22Rv1 (cell line): ENCODE data around the gene FMO3.

ENCODE experiments used
- H3K27ac ChIP-seq: fragments of 450-650 bp; 2 replicates; pipeline ENCODE4 v1.5.1; 2017
- CTCF ChIP-seq: fragments of 450-650 bp; IDR thresholded peaks from 2 replicates; pipeline ENCODE4 v1.5.1; 2017; ENCODE audit warnings: mild to moderate bottlenecking
- ZFX ChIP-seq: fragments of 450-650 bp; IDR thresholded peaks from 2 replicates; pipeline ENCODE4 v1.6.1; 2017; ENCODE audit warnings: antibody characterized with exemption, borderline replicate concordance

The FMO3 gene

GRCh38 chr1:171140956-171141687, 50.4 kb downstream of the FMO3 start:
- no peak overlapping the region for H3K27ac ChIP-seq
- no peak for TF ChIP-seq CTCF
- no peak for TF ChIP-seq ZFX

GRCh38 chr1:171141688-171142415, 51.1 kb downstream of the FMO3 start:
- no peak; the same call in 1 of the 2 replicates for TF ChIP-seq CTCF
- no peak for TF ChIP-seq ZFX

GRCh38 chr1:171142416-171143385, 52.0 kb downstream of the FMO3 start:
- TF ChIP-seq CTCF: no peak
- no peak for TF ChIP-seq ZFX
- no peak overlapping the region for H3K27ac ChIP-seq

More at GRCh38 chr1:171141688-171142415, 51.1 kb downstream of the FMO3 start:
- H3K27ac ChIP-seq: no peak overlapping the region

- H3K27ac ChIP-seq: no peak overlapping the region
- no peak for TF ChIP-seq CTCF
- no peak for TF ChIP-seq ZFX
These were observed 59.5 kb downstream of the FMO3 start for GRCh38 chr1:171150156-171150555.

GRCh38 chr1:171152549-171152948, 61.8 kb downstream of the FMO3 start:
- TF ChIP-seq CTCF: no peak
- TF ChIP-seq ZFX: no peak
- no peak overlapping the region for H3K27ac ChIP-seq

- TF ChIP-seq ZFX: no peak
- TF ChIP-seq CTCF: no peak
- H3K27ac ChIP-seq: no peak overlapping the region
These were observed 64.8 kb downstream of the FMO3 start for GRCh38 chr1:171155484-171155883.
